ENCODE data around the gene SEPTIN1. TPM values are rescaled to one million over a fixed set of nuclear protein-coding genes. Genes with fewer than 3 reads are reported as not detected.

Gene SEPTIN1
- total RNA-seq, 4 donors from 2014 or later: 0.52 to 2.3 (median 1.3) TPM; not detected in 1

- TF ChIP-seq POLR2AphosphoS5 (IDR thresholded peaks at IDR 0.05) (no peak), CTCF (IDR thresholded peaks at IDR 0.05) (no peak), EP300 (IDR thresholded peaks at IDR 0.05) (no peak), POLR2A (IDR thresholded peaks at IDR 0.05) (no peak)
- Histone ChIP-seq H3K27me3 (no peaks in the 10 kb centered on the region), H3K4me1 (peaks cover 39% of the 10 kb centered on the region), H3K27ac (no peak overlapping the region), H3K36me3 (peaks cover 63% of the 10 kb centered on the region), H3K4me3 (no peak overlapping the region), H3K9me3 (no peaks in the 10 kb centered on the region)
- 88% methylated on average over 18 of the region's 37 CpGs for WGBS
- no peak for DNase-seq (ENCODE audit: low spot score in 2 of 2)
Measured at GRCh38 chr16:30357715-30358576, 24.4 kb downstream of the SEPTIN1 start.

- no peak overlapping the region for H3K27ac ChIP-seq
- 77% methylated on average over 5 of the region's 5 CpGs for WGBS
- peaks cover 46% of the 10 kb centered on the region for H3K4me1 ChIP-seq
Measured at GRCh38 chr16:30357085-30357714, 25.2 kb downstream of the SEPTIN1 start.

DNA sequence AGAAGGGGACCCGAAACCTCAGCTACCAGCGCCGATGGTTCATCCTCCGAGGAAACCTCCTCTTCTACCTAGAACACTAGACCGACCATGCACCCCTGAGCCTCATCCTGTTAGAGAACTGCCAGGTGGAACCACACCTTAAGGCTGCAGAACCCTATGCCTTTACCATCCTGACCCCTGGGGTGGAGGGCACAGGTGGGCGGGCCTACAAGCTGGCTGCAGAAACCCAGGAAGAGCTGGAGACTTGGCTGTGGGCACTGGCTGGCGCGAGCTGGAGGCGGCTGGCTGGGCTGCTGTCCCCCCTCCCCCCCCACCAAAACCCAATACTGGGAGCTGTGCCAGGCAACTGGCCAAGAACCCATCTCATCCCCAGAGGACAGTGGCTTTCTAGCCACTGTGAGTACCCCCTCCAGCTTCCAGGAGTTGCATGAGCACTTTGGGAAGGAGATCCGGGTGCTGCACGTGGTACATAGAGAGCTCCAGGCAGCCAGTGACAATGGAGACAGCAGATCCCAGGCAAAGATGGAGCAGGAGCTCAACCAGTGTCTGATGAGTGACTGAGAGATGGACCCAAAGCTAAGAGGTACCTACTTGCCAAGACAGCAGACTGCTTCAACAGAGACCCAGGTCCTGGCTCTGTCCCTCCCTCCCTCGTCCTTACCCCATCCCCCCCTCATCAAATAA is 25.8 kb downstream of the SEPTIN1 start:
- Histone ChIP-seq H3K27ac (peak overlapping the region; percentile 95), H3K4me1 (peaks cover 53% of the 10 kb centered on the region), H3K4me3 (peak overlapping the region; percentile 80), H3K9me3 (no peaks in the 10 kb centered on the region), H3K27me3 (no peaks in the 10 kb centered on the region), H3K36me3 (peaks cover 58% of the 10 kb centered on the region)
- no peak for TF ChIP-seq POLR2A (IDR thresholded peaks at IDR 0.05)
- TF ChIP-seq EP300 (IDR thresholded peaks at IDR 0.05): no peak
- no peak for TF ChIP-seq POLR2AphosphoS5 (IDR thresholded peaks at IDR 0.05)
- TF ChIP-seq CTCF (IDR thresholded peaks at IDR 0.05): no peak
- peak in 1 of 2 donors; percentile 69 for DNase-seq (ENCODE audit: low spot score in 2 of 2)
- WGBS: 65% methylated on average over 8 of the region's 12 CpGs

More at GRCh38 chr16:30357085-30357714, 25.2 kb downstream of the SEPTIN1 start:
- no peaks in the 10 kb centered on the region for H3K9me3 ChIP-seq
- no peaks in the 10 kb centered on the region for H3K27me3 ChIP-seq
- DNase-seq (ENCODE audit: low spot score in 2 of 2): no peak
- no peak overlapping the region for H3K4me3 ChIP-seq
- H3K36me3 ChIP-seq: peaks cover 62% of the 10 kb centered on the region
- TF ChIP-seq CTCF (IDR thresholded peaks at IDR 0.05) (no peak), EP300 (IDR thresholded peaks at IDR 0.05) (no peak), POLR2AphosphoS5 (IDR thresholded peaks at IDR 0.05) (no peak), POLR2A (IDR thresholded peaks at IDR 0.05) (no peak)

- H3K36me3 ChIP-seq: peaks cover 62% of the 10 kb centered on the region
- no peak for DNase-seq (ENCODE audit: low spot score in 2 of 2)
- H3K9me3 ChIP-seq: no peaks in the 10 kb centered on the region
- peaks cover 53% of the 10 kb centered on the region for H3K4me1 ChIP-seq
- 30% methylated on average over 2 of the region's 7 CpGs for WGBS
- no peaks in the 10 kb centered on the region for H3K27me3 ChIP-seq
- TF ChIP-seq POLR2A (IDR thresholded peaks at IDR 0.05) (no peak), CTCF (IDR thresholded peaks at IDR 0.05) (no peak), POLR2AphosphoS5 (IDR thresholded peaks at IDR 0.05) (no peak), EP300 (IDR thresholded peaks at IDR 0.05) (no peak)
- H3K4me3 ChIP-seq: peak overlapping the region; percentile 80
- peak overlapping the region; percentile 95 for H3K27ac ChIP-seq
Measured at GRCh38 chr16:30355954-30356308, 26.4 kb downstream of the SEPTIN1 start.

Measured in suprapubic skin (tissue), 4 donors.